GM15510 (cell line): Measurements from ENCODE around the gene NCDN.

Source experiments
- POLR2A ChIP-seq: IDR thresholded peaks from 3 replicates; pipeline ENCODE4 v1.6.1; 2011; ENCODE audit warnings: borderline replicate concordance; ENCODE audit not compliant: insufficient read length; ENCODE audit errors: extremely low read depth

Gene NCDN

GRCh38 chr1:35537806-35538205 lies 19.8 kb upstream of the NCDN start:
- no peak for TF ChIP-seq POLR2A

GRCh38 chr1:35539073-35539823 lies 18.4 kb upstream of the NCDN start:
- TF ChIP-seq POLR2A: no peak

- TF ChIP-seq POLR2A: no peak
These were observed 17.8 kb upstream of the NCDN start for GRCh38 chr1:35539824-35540261.

GRCh38 chr1:35544976-35545375 lies 12.6 kb upstream of the NCDN start:
- TF ChIP-seq POLR2A: no peak

- no peak for TF ChIP-seq POLR2A
These were observed 11.0 kb upstream of the NCDN start for GRCh38 chr1:35546614-35547013.

- no peak for TF ChIP-seq POLR2A
These were observed 3.7 kb upstream of the NCDN start for GRCh38 chr1:35553851-35554250.

- TF ChIP-seq POLR2A: no peak
These were observed 3.1 kb upstream of the NCDN start for GRCh38 chr1:35554266-35555211.

- TF ChIP-seq POLR2A: no peak
These were observed 2.4 kb upstream of the NCDN start for GRCh38 chr1:35555212-35555584.

GRCh38 chr1:35555601-35556477 lies 1.8 kb upstream of the NCDN start:
- TF ChIP-seq POLR2A: no peak

- no peak for TF ChIP-seq POLR2A
These were observed 998 bp upstream of the NCDN start for GRCh38 chr1:35556484-35557117.

- peak; percentile 58 for TF ChIP-seq POLR2A
These were observed 435 bp upstream of the NCDN start, which contains the start of gene KIAA0319L for GRCh38 chr1:35557118-35557610. KIAA0319L (minus strand) TSS chr1:35557403; CDS start chr1:35554491, 2,912 bp downstream.

GRCh38 chr1:35558374-35559316 lies 1.0 kb downstream of the NCDN start:
- no peak for TF ChIP-seq POLR2A
